ENCODE measurements around the gene LHX3.

GRCh38 chr9:136190237-136190601, 14.7 kb downstream of the LHX3 start:
- TF ChIP-seq POLR2A (IDR thresholded peaks at IDR 0.05) (no peak), CTCF (IDR thresholded peaks at IDR 0.05) (no peak)

All from uterus (tissue), 2 donors.